Testis (tissue), 2 donors: ENCODE measurements around the gene GOLGA7B.

Experiments used
- POLR2A ChIP-seq: fragments of 450-650 bp; IDR thresholded peaks from one replicate; pipeline ENCODE4 v1.6.1; 2017; ENCODE audit warnings: antibody characterized with exemption, mild to moderate bottlenecking, moderate library complexity
- TF ChIP-seq, protein P1 (sequence below), 3 experiments: fragments of 450-650 bp in 2 of 3; fragments of 200-600 bp in 1 of 3; sonication (generic) in 1 of 3; IDR thresholded peaks; one replicate each; pipeline ENCODE4 v1.5.1; 2016 to 2019; ENCODE audit warnings: antibody characterized with exemption in 3 of 3, mild to moderate bottlenecking in 2 of 3, moderate library complexity in 1 of 3

DNA sequence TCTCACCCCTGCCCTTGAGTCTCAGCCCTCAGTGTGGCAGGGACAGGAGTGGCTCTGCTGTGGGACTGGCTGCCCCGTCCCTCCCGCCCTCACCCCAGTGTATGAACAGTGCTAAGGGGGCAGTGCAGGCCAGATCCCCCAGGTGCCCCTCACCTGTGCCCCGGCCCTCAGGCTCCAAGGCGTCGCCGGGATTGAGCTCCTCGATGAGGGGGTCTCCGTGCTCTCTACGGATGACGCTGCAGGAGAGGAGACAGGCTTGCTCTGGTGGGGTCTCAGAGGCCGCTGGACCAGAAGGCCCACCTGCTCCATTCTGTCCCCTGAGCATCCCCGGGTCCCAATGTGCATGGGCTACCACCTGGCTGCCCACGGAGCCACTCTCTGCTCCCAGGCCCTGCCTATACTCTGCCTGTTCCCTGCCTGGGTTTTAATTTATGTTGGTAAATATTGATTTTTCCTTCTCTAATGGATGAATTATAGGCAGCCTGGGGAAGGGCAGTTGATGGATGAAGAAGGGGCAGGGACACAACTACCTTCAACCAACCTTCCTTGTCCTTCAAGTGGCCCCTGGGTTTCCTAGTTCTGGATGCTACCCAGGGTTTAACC lies 47.2 kb downstream of the GOLGA7B start:
- TF ChIP-seq, protein P1, sequence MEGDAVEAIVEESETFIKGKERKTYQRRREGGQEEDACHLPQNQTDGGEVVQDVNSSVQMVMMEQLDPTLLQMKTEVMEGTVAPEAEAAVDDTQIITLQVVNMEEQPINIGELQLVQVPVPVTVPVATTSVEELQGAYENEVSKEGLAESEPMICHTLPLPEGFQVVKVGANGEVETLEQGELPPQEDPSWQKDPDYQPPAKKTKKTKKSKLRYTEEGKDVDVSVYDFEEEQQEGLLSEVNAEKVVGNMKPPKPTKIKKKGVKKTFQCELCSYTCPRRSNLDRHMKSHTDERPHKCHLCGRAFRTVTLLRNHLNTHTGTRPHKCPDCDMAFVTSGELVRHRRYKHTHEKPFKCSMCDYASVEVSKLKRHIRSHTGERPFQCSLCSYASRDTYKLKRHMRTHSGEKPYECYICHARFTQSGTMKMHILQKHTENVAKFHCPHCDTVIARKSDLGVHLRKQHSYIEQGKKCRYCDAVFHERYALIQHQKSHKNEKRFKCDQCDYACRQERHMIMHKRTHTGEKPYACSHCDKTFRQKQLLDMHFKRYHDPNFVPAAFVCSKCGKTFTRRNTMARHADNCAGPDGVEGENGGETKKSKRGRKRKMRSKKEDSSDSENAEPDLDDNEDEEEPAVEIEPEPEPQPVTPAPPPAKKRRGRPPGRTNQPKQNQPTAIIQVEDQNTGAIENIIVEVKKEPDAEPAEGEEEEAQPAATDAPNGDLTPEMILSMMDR (IDR thresholded peaks at IDR 0.05), result no peak
- no peak for TF ChIP-seq POLR2A
